Smooth muscle cell (in vitro differentiated cells): ENCODE measurements around the gene GALNT14. TPM values are rescaled to one million over a fixed set of nuclear protein-coding genes. Genes with fewer than 3 reads are reported as not detected.

Source experiments
- DNase-seq: peaks from one replicate; lab custom pipeline; 2025; ENCODE audit not compliant: unreplicated experiment; lab: John Stamatoyannopoulos, UW
- H2AFZ ChIP-seq: fragments of 200-600 bp; sonication (generic); 2 replicates; pipeline ENCODE4 v1.6.0; 2016; ENCODE audit warnings: antibody characterized with exemption, low read depth, mild to moderate bottlenecking
- H3F3A ChIP-seq: fragments of 200-600 bp; sonication (generic); 2 replicates; pipeline ENCODE4 v1.6.0; 2017; ENCODE audit warnings: antibody characterized with exemption, low read depth
- H3K27ac ChIP-seq: fragments of 200-600 bp; sonication (generic); 2 replicates; pipeline ENCODE4 v1.5.1; 2016; ENCODE audit warnings: low read depth, mild to moderate bottlenecking
- H3K27me3 ChIP-seq: fragments of 200-600 bp; sonication (generic); 2 replicates; pipeline ENCODE4 v1.6.1; 2016; ENCODE audit warnings: low read depth, mild to moderate bottlenecking
- H3K36me3 ChIP-seq: fragments of 200-600 bp; sonication (generic); 2 replicates; pipeline ENCODE4 v1.5.1; 2016; ENCODE audit warnings: low read depth
- H3K4me1 ChIP-seq: fragments of 200-600 bp; sonication (generic); 2 replicates; pipeline ENCODE4 v1.5.1; 2016; ENCODE audit warnings: low read depth
- H3K4me2 ChIP-seq: fragments of 200-600 bp; sonication (generic); 2 replicates; pipeline ENCODE4 v1.6.0; 2016; ENCODE audit warnings: mild to moderate bottlenecking
- H3K4me3 ChIP-seq: fragments of 200-600 bp; sonication (generic); 2 replicates; pipeline ENCODE4 v1.5.1; 2016; ENCODE audit warnings: mild to moderate bottlenecking
- H3K79me2 ChIP-seq: fragments of 200-600 bp; sonication (generic); 2 replicates; pipeline ENCODE4 v1.6.0; 2016; ENCODE audit warnings: low read depth, mild to moderate bottlenecking
- H3K9ac ChIP-seq: fragments of 200-600 bp; sonication (generic); 2 replicates; pipeline ENCODE4 v1.6.0; 2016; ENCODE audit warnings: low read depth
- H3K9me3 ChIP-seq: fragments of 200-600 bp; sonication (generic); replicated peaks from 2 replicates; pipeline ENCODE4 v1.5.1; 2016; ENCODE audit warnings: low read depth
- H4K20me1 ChIP-seq: fragments of 200-600 bp; sonication (generic); 2 replicates; pipeline ENCODE4 v1.6.0; 2016; ENCODE audit warnings: low read depth
- WGBS: methylation state at CpG from one replicate; pipeline ENCODE4 v1.1.7; 2016; ENCODE audit warnings: low lambda C conversion rate; 5-methylcytosine and 5-hydroxymethylcytosine counted together
- polyA plus RNA-seq: library from polyadenylated mRNA; unstranded; fragments of >200 nt; fragmentation: Nextera tagmentation; extraction: Ambion mirVana; gene quantifications from 2 replicates; pipeline ENCODE4 v1.2.1, GENCODE V29; 2016
- total RNA-seq: library from RNA; depleted of rRNA; stranded (reverse); fragments of >200 nt; gene quantifications from 2 replicates; pipeline ENCODE4 v1.2.3, GENCODE V29; 2014
- TF ChIP-seq, protein P1 (sequence below): fragments of 200-600 bp; sonication (generic); IDR thresholded peaks from 2 replicates; pipeline ENCODE4 v1.5.1; 2017; ENCODE audit warnings: borderline replicate concordance, mild to moderate bottlenecking, antibody characterized with exemption; ENCODE audit not compliant: insufficient read depth, poor library complexity, severe bottlenecking

GALNT14 gene
- total and polyA plus RNA-seq, 2 experiments from 2014 or later: 0.63 to 1.0 TPM

DNA sequence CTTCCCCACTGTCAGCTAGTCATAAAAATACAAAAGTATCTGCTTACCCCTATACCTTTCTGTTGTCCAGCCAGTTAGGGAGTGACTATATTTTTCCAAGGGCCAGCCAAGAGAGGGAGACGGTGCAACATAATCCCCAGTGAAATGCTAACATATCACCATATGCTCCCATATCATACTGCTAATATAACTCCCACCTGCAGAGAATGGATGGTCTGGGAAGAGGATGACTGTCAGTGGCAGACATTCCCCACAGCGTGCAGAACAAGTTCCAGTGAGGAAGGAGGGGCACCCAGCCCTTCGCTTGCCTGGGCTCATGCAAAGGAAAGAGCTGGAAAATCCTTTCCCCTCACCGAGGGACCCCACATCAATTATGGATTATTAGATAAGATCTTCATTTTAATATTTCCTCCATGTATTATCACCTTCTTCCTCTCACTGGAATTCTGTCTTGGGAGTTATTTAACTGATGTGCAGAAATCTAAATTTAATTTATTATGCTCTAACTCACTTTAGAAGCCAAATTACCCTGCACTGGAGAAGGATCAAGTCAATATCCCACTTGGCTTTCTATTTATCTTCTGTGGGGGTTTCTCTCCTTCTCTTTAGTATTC, 135.6 kb downstream of the GALNT14 start:
- Histone ChIP-seq H3K4me2 (no peak overlapping the region), H3K36me3 (no peaks in the 10 kb centered on the region), H3K79me2 (no peaks in the 10 kb centered on the region), H3K9me3 (no peaks in the 10 kb centered on the region), H3K4me1 (peaks cover 6% of the 10 kb centered on the region), H4K20me1 (no peaks in the 10 kb centered on the region), H3K4me3 (no peak overlapping the region), H3K27ac (no peak overlapping the region), H3F3A (no peaks in the 10 kb centered on the region), H3K9ac (no peak overlapping the region), H2AFZ (no peak overlapping the region), H3K27me3 (peaks cover 38% of the 10 kb centered on the region)
- 76% methylated on average over 4 of the region's 4 CpGs for WGBS
- TF ChIP-seq, protein P1, sequence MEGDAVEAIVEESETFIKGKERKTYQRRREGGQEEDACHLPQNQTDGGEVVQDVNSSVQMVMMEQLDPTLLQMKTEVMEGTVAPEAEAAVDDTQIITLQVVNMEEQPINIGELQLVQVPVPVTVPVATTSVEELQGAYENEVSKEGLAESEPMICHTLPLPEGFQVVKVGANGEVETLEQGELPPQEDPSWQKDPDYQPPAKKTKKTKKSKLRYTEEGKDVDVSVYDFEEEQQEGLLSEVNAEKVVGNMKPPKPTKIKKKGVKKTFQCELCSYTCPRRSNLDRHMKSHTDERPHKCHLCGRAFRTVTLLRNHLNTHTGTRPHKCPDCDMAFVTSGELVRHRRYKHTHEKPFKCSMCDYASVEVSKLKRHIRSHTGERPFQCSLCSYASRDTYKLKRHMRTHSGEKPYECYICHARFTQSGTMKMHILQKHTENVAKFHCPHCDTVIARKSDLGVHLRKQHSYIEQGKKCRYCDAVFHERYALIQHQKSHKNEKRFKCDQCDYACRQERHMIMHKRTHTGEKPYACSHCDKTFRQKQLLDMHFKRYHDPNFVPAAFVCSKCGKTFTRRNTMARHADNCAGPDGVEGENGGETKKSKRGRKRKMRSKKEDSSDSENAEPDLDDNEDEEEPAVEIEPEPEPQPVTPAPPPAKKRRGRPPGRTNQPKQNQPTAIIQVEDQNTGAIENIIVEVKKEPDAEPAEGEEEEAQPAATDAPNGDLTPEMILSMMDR: no peak
- no peak for DNase-seq

DNA sequence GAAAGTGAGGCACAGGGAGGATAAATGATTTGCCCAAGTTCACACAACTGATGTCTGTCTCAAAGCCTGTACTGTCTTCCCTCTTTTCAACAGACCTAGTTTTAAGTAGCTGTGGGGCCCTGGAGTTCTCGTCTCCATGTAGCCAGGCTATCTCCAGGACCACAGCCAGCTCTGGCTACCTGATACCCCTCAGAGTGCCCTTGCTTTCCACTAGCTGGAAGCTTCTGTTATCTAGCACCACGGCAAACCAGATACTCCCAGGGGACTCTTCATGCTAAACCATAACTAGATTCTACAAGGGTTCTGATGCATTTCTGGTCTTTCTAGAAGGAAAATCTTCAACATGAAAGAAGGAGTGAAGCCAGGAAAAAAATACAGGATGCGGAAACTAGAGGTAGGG, 137.3 kb downstream of the GALNT14 start:
- no peak overlapping the region for H3K27ac ChIP-seq
- WGBS: 71% methylated on average over 3 of the region's 3 CpGs
- H3K9ac ChIP-seq: no peak overlapping the region
- H4K20me1 ChIP-seq: no peaks in the 10 kb centered on the region
- H3K4me2 ChIP-seq: no peak overlapping the region
- no peak overlapping the region for H3K4me3 ChIP-seq
- no peak overlapping the region for H2AFZ ChIP-seq
- no peaks in the 10 kb centered on the region for H3K79me2 ChIP-seq
- H3K9me3 ChIP-seq: no peaks in the 10 kb centered on the region
- H3F3A ChIP-seq: no peaks in the 10 kb centered on the region
- DNase-seq: no peak
- TF ChIP-seq, protein P1: no peak
- H3K36me3 ChIP-seq: no peaks in the 10 kb centered on the region
- peaks cover 8% of the 10 kb centered on the region for H3K4me1 ChIP-seq
- H3K27me3 ChIP-seq: peaks cover 23% of the 10 kb centered on the region

DNA sequence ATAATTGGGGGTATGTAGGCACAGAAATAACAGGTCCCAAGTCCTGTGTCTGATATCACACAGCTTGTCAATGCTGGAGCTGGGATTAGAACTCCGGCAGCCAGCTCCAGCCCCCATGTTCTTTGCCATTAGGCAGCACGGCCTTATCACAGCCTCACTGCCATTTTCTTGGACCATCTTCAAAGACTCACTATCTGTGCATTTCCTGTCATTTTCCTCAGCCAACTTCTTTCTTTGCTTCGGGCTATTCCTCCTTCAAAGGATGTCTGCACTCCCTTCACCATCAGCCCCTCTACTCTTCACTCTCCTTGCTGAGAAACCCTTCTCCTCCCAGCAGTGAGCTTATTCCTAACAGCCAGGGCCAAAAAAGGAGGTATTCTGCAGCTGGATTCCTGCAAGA, 139.6 kb downstream of the GALNT14 start:
- no peak overlapping the region for H2AFZ ChIP-seq
- TF ChIP-seq, protein P1: no peak
- H3F3A ChIP-seq: no peaks in the 10 kb centered on the region

DNA sequence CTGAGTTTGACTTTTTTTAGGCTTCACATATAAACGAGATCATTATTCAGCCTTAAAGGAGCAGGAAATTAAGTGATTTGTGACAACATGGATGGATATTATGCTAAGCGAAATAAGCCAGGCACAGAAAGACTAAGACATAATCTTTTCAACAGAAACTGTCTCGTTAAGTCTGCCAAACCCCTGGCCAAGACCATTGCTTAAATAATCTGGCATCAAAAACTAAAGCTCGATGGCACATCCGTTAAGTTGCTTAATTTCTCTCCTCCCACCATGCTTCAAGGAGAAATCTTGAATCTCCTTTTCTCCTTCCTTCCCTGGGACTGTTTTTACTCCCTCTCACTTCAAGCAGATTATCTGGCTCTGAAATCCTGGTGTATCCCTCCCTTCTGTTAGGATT, 140.3 kb downstream of the GALNT14 start:
- no peak for DNase-seq
- Histone ChIP-seq H3K36me3 (no peaks in the 10 kb centered on the region), H3K4me1 (peaks cover 8% of the 10 kb centered on the region), H3K4me3 (no peak overlapping the region), H3K27me3 (peaks cover 5% of the 10 kb centered on the region), H3K79me2 (no peaks in the 10 kb centered on the region), H3K9ac (no peak overlapping the region), H3K9me3 (no peaks in the 10 kb centered on the region), H3F3A (no peaks in the 10 kb centered on the region), H3K4me2 (no peak overlapping the region), H3K27ac (no peak overlapping the region), H2AFZ (no peak overlapping the region), H4K20me1 (no peaks in the 10 kb centered on the region)
- 29% methylated on average over 5 of the region's 5 CpGs for whole genome bisulfite sequencing
- TF ChIP-seq, protein P1: no peak

More for the DNA sequence above, 139.6 kb downstream of the GALNT14 start:
- Histone ChIP-seq H3K79me2 (no peaks in the 10 kb centered on the region), H3K27ac (no peak overlapping the region), H3K27me3 (peaks cover 5% of the 10 kb centered on the region), H3K4me3 (no peak overlapping the region), H3K9ac (no peak overlapping the region), H3K4me2 (no peak overlapping the region), H3K36me3 (no peaks in the 10 kb centered on the region), H4K20me1 (no peaks in the 10 kb centered on the region), H3K9me3 (no peaks in the 10 kb centered on the region), H3K4me1 (peaks cover 8% of the 10 kb centered on the region)
- WGBS: 23% methylated on average over 3 of the region's 3 CpGs
- no peak for DNase-seq
